Hematopoietic multipotent progenitor cell treated with erythropoietin and hydrocortisone succinate and interleukin-3 and kit ligand, for 8 days (in vitro differentiated cells): ENCODE measurements around the gene ASPDH.

Experiments used
- DNase-seq: peaks from one replicate; pipeline ENCODE4 v3.0.0-alpha.2; 2015

The ASPDH gene

GRCh38 chr19:50512999-50513745 is 541 bp downstream of the ASPDH start:
- no peak for DNase-seq

GRCh38 chr19:50512112-50512998 is 1.4 kb downstream of the ASPDH start:
- no peak for DNase-seq

DNA sequence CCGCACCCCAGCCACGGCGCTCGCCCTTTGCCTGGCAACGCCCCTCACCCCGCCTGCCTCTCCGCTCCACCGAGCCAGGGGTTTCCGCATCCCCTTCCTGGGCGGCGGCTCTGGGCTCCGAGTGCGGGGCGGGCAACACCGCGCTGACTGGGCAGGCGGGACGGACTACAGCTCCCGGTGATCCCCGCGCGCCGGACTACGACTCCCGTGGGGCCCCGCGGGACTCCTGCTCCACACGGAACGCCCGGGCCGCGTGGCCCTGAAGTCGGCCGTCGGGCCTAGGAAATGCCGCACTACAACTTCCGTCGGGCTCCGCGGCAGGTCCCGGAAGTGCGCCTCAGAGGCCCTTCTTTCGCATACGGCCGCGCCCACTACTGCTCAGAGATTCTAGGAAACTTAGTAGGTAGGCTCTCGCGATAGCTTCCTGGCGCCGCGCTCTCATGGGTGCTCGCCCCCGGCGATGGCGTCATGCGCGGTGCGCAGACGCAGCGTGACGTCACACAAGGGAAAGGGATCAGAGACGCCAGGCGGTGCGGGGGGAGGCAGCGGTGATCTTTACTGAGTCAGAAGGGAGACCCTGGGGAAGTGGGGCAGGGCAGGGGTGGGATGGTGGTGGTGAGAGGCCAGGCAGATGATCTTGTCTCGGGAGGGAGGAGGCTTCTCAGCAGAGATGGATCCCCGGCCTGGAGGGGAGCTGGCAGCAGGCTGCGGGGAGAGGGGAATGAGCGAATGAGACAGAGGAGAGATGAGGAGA is 2.5 kb downstream of the ASPDH start, which contains the start of gene JOSD2:
TSS of gene JOSD2 (minus strand) at position 123 of the 754 bp plus-strand sequence. CDS start 760 bp downstream, outside the sequence.
- DNase-seq, result peak; percentile 100

DNA sequence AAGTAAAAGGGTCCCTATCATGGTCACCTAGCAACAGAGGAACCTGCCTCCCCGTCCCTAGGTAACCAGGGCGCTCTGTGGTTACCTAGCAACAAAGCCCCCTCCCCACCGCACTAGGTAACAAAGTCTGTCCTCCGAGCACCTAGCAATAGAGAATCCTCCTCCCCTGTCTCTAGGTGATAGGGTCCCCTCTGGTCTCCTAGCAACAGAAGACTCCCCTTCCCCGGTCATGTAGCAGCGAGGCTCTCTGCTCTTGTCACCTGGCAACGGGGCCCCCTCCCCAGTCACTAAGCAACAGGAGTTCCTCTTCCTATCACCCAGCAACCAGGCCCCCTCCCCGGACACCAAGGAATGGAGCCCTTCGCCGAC is 3.0 kb downstream of the ASPDH start:
- DNase-seq, result no peak

DNA sequence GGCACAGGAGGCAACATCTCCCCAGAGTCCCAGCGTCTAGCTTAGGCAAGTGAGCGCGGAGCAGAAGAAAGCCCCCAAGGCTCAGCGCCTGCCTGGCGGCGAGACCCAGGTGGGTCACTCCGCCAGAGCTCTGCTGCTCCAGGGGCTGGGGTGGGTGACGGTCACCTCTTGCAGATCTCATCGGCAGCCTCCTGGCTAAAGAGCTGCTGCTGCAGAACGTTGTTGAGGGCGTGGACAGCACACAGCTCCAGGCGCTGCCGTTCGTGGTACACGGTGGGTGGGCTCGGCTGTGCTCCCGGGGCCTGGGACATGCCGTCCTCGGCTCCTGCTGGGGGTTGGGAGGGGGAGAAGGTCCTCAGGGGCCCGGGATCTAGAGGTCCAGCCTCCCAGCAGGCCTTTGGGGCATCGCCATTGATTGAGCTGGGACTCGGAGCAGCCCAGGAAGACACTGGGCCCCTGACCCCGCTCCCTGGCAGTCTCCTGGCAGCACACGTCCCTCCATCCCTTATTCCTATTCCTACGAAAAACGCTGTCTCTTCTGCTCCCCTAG is 3.5 kb downstream of the ASPDH start:
- DNase-seq, result no peak

DNA sequence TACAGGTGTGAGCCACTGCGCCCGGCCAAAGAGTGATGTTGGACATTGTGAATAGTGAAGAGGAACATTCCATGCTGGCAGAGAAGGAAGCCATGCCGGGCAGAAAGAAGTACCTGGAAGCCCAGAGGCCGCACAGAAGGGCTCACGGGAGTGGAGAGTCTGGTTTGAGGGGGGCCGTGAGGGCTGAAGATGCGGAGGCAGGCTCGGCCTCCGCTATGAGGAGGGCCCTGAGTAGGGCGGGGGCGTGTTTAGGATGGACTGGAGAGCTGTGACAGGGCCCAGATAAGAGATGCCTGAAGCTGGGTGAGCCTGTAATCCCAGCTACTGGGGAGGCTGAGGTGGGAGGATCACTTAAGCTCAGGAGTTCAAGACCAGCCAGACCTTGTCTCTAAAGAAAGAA is 4.3 kb downstream of the ASPDH start:
- DNase-seq, result peak; percentile 18

GRCh38 chr19:50508843-50509190 is 4.9 kb downstream of the ASPDH start:
- no peak for DNase-seq

- no peak for DNase-seq
Observed at GRCh38 chr19:50507376-50507775, 6.3 kb downstream of the ASPDH start.

GRCh38 chr19:50506700-50507099 is 7.0 kb downstream of the ASPDH start:
- DNase-seq, result no peak

- no peak for DNase-seq
Observed at GRCh38 chr19:50505856-50506611, 7.7 kb downstream of the ASPDH start.

- no peak for DNase-seq
Observed at GRCh38 chr19:50501568-50502475, 11.9 kb downstream of the ASPDH start.

DNA sequence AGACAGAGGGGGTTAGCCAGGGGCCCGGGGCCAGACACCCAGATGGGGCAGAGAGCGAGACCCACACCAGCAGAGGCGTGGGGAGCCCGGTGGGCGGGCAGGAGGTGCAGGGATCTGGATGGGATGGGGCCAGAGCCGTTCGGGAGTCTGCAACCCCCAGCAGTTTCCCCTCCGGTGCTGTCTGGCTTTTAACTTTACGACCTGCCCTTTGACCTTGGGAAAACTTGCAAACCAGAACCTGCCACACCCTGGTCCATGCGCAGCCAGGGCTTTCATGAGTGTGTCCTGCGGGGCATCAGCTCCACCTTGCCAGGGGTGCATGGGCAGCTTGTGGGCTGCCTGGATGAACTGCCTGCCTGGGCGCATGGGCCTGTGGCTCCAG is 12.5 kb downstream of the ASPDH start:
- DNase-seq, result no peak

- DNase-seq, result no peak
Observed at GRCh38 chr19:50500753-50501151, 13.0 kb downstream of the ASPDH start.

DNA sequence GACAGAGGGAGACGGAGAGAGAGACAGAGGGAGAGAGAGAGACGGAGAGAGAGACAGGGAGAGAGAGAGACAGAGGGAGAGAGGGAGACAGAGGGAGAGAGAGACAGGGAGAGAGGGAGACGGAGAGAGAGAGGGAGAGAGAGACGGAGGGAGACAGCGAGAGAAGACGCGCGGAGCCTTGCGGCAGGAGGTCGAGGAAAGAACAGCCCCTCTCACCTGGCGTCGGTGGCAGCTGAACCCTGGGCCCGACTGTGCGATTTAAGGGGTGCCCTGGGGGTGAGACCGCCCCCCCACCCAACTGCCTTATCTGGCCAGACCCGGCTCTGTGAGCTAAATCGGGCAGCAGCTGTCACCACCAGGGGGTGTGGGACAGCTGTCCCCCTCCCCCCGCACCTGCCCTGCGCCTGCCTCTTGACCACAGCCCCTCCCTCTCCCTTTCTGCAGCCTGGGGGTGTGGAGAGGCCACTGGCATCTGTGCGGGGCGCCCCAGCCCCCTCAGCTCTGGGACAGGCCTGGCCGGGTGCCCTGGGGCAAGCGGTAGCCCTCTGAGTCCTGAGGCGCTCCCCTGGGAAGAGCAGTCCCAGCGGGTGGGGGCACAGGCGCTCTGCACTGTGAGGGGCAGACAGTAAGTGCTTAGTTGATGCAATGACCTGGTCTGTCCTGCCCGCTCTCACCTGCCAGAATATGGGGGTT is 13.5 kb downstream of the ASPDH start:
- DNase-seq, result no peak

GRCh38 chr19:50498219-50499056 is 15.3 kb downstream of the ASPDH start:
- DNase-seq, result no peak

GRCh38 chr19:50497022-50497405 is 16.7 kb downstream of the ASPDH start:
- no peak for DNase-seq

- no peak for DNase-seq
Observed at GRCh38 chr19:50496189-50497021, 17.3 kb downstream of the ASPDH start.

- no peak for DNase-seq
Observed at GRCh38 chr19:50495020-50495531, 18.6 kb downstream of the ASPDH start.
